OCI-LY1 (cell line): Measurements from ENCODE around the gene PDZD2.
"Not testable (repeated sequence)": the region's sequence is repeated elsewhere in the genome, so short reads cannot be mapped to it uniquely, and the experiment has no call there.

Experiments
- H2AFZ ChIP-seq: fragments of 200-600 bp; sonication (generic), shearing (Covaris generic); 2 replicates; pipeline ENCODE4 v1.6.0; 2014; ENCODE audit warnings: antibody characterized with exemption, mild to moderate bottlenecking, low read length
- H3F3A ChIP-seq: fragments of 200-600 bp; sonication (generic), shearing (Covaris generic); 2 replicates; pipeline ENCODE4 v1.6.0; 2014; ENCODE audit warnings: mild to moderate bottlenecking, antibody characterized with exemption, low read length, moderate library complexity; ENCODE audit not compliant: insufficient read depth
- H3K27ac ChIP-seq: fragments of 200-600 bp; sonication (generic); 2 replicates; pipeline ENCODE4 v1.5.1; 2014; ENCODE audit warnings: low read length, mixed run types, mild to moderate bottlenecking, low read depth; ENCODE audit not compliant: poor library complexity, severe bottlenecking
- H3K27me3 ChIP-seq: fragments of 200-600 bp; sonication (generic); 2 replicates; pipeline ENCODE4 v1.6.0; 2014; ENCODE audit warnings: antibody characterized with exemption, mild to moderate bottlenecking, low read length, moderate library complexity; ENCODE audit not compliant: insufficient read depth
- H3K36me3 ChIP-seq: fragments of 200-600 bp; sonication (generic); 2 replicates; pipeline ENCODE4 v1.6.1; 2014; ENCODE audit warnings: mild to moderate bottlenecking, antibody characterized with exemption, low read length, moderate library complexity, mixed read lengths; ENCODE audit not compliant: insufficient read depth
- H3K4me1 ChIP-seq: fragments of 200-600 bp; sonication (generic); 2 replicates; pipeline ENCODE4 v1.5.1; 2014; ENCODE audit warnings: mild to moderate bottlenecking, low read length, moderate library complexity; ENCODE audit not compliant: insufficient read depth, severe bottlenecking
- H3K4me2 ChIP-seq: fragments of 200-600 bp; sonication (generic), shearing (Covaris generic); 2 replicates; pipeline ENCODE4 v1.6.1; 2014; ENCODE audit warnings: low read length
- H3K4me3 ChIP-seq: fragments of 200-600 bp; sonication (generic); 2 replicates; pipeline ENCODE4 v1.5.1; 2014; ENCODE audit warnings: low read length, low read depth, mild to moderate bottlenecking, mixed read lengths; ENCODE audit not compliant: poor library complexity, severe bottlenecking
- H3K79me2 ChIP-seq: fragments of 200-600 bp; shearing (Covaris generic); 2 replicates; pipeline ENCODE4 v1.6.1; 2016; ENCODE audit warnings: mixed run types, low read length, mixed read lengths; ENCODE audit not compliant: insufficient read depth
- H3K9ac ChIP-seq: fragments of 200-600 bp; sonication (generic), shearing (Covaris generic); 2 replicates; pipeline ENCODE4 v1.6.1; 2014; ENCODE audit warnings: mild to moderate bottlenecking, low read length, mixed read lengths
- H3K9me2 ChIP-seq: fragments of 200-600 bp; sonication (generic), shearing (Covaris generic); 2 replicates; pipeline ENCODE4 v1.6.1; 2014; ENCODE audit warnings: low read depth, mild to moderate bottlenecking, low read length, mixed read lengths
- H3K9me3 ChIP-seq: fragments of 200-600 bp; shearing (Covaris generic); 2 replicates; pipeline ENCODE4 v1.6.1; 2014; ENCODE audit warnings: low read length, mixed read lengths
- H4K20me1 ChIP-seq: fragments of 200-600 bp; sonication (generic), shearing (Covaris generic); 2 replicates; pipeline ENCODE4 v1.6.0; 2016; ENCODE audit warnings: mild to moderate bottlenecking, low read length; ENCODE audit not compliant: insufficient read depth
- CTCF ChIP-seq: fragments of 200-600 bp; sonication (generic), shearing (Covaris generic); IDR thresholded peaks from 2 replicates; pipeline ENCODE4 v1.5.1; 2017; ENCODE audit warnings: mild to moderate bottlenecking, antibody characterized with exemption, low read length, moderate library complexity, mixed read lengths
- EZH2 ChIP-seq: fragments of 200-600 bp; sonication (generic), shearing (Covaris generic); IDR thresholded peaks from 2 replicates; pipeline ENCODE4 v1.8.0; 2017; ENCODE audit warnings: borderline replicate concordance, mixed run types, mild to moderate bottlenecking, antibody characterized with exemption, low read length, moderate library complexity, mixed read lengths

Gene PDZD2

DNA sequence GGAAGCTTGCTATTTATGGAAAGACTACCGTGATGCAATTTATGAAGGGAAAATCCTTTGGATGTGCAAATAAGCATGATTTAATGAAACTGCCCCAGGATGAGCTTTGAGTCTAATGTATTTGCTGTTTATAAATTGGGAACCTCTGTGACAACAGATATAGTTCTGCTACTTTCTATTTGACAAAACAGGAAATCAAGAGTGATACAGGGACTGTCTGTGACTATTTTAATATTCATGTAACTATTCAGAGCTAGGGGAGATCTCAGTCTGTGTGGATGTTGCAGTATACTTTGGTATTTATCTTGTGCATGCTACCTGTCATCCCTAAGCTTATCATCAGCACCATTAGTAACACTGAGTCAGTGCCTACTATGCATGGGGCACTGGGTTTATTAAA is 132.1 kb downstream of the PDZD2 start:
- TF ChIP-seq CTCF (no peak), EZH2 (no peak)
- no peak overlapping the region for H2AFZ ChIP-seq
- H3K27me3 ChIP-seq: no peaks in the 10 kb centered on the region
- no peak overlapping the region for H3K9ac ChIP-seq
- H3K9me3 ChIP-seq: no peaks in the 10 kb centered on the region
- no peaks in the 10 kb centered on the region for H3K4me1 ChIP-seq
- H3K36me3 ChIP-seq: no peaks in the 10 kb centered on the region
- no peaks in the 10 kb centered on the region for H3F3A ChIP-seq
- no peak overlapping the region for H3K4me3 ChIP-seq
- H3K79me2 ChIP-seq: no peaks in the 10 kb centered on the region
- no peak overlapping the region for H3K4me2 ChIP-seq
- no peaks in the 10 kb centered on the region for H3K9me2 ChIP-seq
- H4K20me1 ChIP-seq: no peaks in the 10 kb centered on the region
- H3K27ac ChIP-seq: no peak overlapping the region

DNA sequence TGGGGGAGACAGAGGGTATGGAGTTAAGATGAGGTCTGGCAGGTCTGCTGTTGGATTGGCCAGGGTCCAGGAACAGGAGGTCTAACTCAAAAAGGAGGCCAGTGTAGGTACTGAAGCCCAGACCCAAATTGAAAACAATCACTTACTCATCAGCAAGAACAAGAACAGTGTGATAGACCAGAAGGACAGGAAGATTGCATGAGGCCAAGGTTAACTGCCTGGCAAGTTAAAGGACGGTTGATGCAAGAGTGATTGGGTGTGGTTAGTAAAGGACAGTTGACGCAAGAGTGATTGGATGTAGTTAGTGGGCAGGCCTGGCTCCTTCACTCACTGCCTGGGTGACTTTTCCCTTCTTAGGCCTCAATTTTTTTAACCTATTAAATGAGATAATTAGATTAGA is 132.6 kb downstream of the PDZD2 start:
- Histone ChIP-seq H3K4me3 (no peak overlapping the region), H3K9ac (no peak overlapping the region), H3K9me2 (no peaks in the 10 kb centered on the region), H3K4me2 (no peak overlapping the region), H2AFZ (no peak overlapping the region), H3K79me2 (no peaks in the 10 kb centered on the region), H3K27me3 (no peaks in the 10 kb centered on the region), H3K4me1 (no peaks in the 10 kb centered on the region), H3K27ac (no peak overlapping the region), H3K36me3 (no peaks in the 10 kb centered on the region), H4K20me1 (no peaks in the 10 kb centered on the region), H3F3A (no peaks in the 10 kb centered on the region), H3K9me3 (no peaks in the 10 kb centered on the region)
- TF ChIP-seq EZH2 (no peak), CTCF (no peak)

- not testable (repeated sequence) for H3K9me3 ChIP-seq, H3F3A ChIP-seq
Measured at GRCh38 chr5:31776294-31776693, 137.4 kb downstream of the PDZD2 start.

DNA sequence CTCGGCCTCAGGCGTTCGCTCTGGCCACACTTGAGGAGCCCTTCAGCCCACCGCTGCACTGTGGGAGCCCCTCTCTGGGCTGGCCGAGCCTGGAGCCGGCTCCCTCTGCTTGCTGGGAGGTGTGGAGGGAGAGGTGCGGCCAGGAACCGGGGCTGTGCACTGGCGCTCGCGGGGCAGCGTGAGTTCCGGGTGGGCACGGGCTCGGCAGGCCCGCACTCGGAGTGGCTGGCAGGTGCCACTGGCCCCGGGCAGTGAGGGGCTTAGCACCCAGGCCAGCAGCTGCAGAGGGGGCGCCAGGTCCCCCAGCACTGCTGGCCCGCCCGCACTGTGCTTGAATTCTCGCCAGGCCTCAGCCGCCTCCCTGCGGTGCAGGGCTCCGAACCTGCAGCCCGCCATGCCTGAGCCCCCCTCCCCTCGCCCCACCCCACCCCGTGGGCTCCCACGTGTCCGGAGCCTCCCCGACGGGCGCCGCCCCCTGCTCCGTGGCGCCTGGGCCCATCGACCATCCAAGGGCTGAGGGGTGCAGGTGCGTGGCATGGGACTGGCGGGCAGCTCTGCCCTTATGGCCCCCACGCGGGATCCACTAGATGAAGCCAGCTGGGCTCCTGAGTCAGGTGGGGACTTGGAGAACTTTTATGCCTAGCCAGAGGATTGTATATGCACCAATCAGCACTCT is 138.2 kb downstream of the PDZD2 start:
- TF ChIP-seq EZH2 (no peak), CTCF (no peak)

More at GRCh38 chr5:31776294-31776693, 137.4 kb downstream of the PDZD2 start:
- not testable (repeated sequence) for H3K36me3 ChIP-seq, H3K9ac ChIP-seq, H3K27me3 ChIP-seq, H3K4me3 ChIP-seq, H3K79me2 ChIP-seq, H3K4me2 ChIP-seq, H3K9me2 ChIP-seq, H3K4me1 ChIP-seq, H2AFZ ChIP-seq, H4K20me1 ChIP-seq, H3K27ac ChIP-seq

More for the DNA sequence above, 138.2 kb downstream of the PDZD2 start:
- Histone ChIP-seq H3K79me2 (no peaks in the 10 kb centered on the region), H3F3A (no peaks in the 10 kb centered on the region), H2AFZ (no peak overlapping the region), H3K4me1 (no peaks in the 10 kb centered on the region), H3K9me3 (no peaks in the 10 kb centered on the region), H3K27me3 (peaks cover 3% of the 10 kb centered on the region; the same call in 1 of the 2 replicates), H3K9me2 (no peaks in the 10 kb centered on the region), H3K4me3 (no peak overlapping the region), H3K9ac (no peak overlapping the region), H3K36me3 (no peaks in the 10 kb centered on the region), H3K4me2 (no peak overlapping the region), H4K20me1 (no peaks in the 10 kb centered on the region), H3K27ac (no peak overlapping the region)
